Neural progenitor cell (in vitro differentiated cells): Measurements from ENCODE around the gene CNR2.

ENCODE experiments used
- EZH2 ChIP-seq: fragments of 200-600 bp; sonication (generic); IDR thresholded peaks from 2 replicates; pipeline ENCODE4 v1.6.1; 2017; ENCODE audit warnings: antibody characterized with exemption, mild to moderate bottlenecking, moderate library complexity
- EZH2phosphoT487 ChIP-seq: fragments of 200-600 bp; sonication (generic); IDR thresholded peaks from 2 replicates; pipeline ENCODE4 v1.6.1; 2017; ENCODE audit warnings: antibody characterized with exemption
- TF ChIP-seq, protein P1 (sequence below): fragments of 200-600 bp; sonication (generic); IDR thresholded peaks from 2 replicates; pipeline ENCODE4 v1.5.1; 2017; ENCODE audit warnings: antibody characterized with exemption, mild to moderate bottlenecking

- TF ChIP-seq, protein P1, sequence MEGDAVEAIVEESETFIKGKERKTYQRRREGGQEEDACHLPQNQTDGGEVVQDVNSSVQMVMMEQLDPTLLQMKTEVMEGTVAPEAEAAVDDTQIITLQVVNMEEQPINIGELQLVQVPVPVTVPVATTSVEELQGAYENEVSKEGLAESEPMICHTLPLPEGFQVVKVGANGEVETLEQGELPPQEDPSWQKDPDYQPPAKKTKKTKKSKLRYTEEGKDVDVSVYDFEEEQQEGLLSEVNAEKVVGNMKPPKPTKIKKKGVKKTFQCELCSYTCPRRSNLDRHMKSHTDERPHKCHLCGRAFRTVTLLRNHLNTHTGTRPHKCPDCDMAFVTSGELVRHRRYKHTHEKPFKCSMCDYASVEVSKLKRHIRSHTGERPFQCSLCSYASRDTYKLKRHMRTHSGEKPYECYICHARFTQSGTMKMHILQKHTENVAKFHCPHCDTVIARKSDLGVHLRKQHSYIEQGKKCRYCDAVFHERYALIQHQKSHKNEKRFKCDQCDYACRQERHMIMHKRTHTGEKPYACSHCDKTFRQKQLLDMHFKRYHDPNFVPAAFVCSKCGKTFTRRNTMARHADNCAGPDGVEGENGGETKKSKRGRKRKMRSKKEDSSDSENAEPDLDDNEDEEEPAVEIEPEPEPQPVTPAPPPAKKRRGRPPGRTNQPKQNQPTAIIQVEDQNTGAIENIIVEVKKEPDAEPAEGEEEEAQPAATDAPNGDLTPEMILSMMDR, result no peak
- TF ChIP-seq EZH2phosphoT487, result no peak
- no peak for TF ChIP-seq EZH2
These were observed 89.4 kb downstream of the CNR2 start for GRCh38 chr1:23823767-23824166.
